ENCODE results near the gene PSMG3.
A peak's percentile ranks its signal among the peaks of the same experiment; 100 is the strongest.

Gene PSMG3, protein sequence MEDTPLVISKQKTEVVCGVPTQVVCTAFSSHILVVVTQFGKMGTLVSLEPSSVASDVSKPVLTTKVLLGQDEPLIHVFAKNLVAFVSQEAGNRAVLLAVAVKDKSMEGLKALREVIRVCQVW

DNA sequence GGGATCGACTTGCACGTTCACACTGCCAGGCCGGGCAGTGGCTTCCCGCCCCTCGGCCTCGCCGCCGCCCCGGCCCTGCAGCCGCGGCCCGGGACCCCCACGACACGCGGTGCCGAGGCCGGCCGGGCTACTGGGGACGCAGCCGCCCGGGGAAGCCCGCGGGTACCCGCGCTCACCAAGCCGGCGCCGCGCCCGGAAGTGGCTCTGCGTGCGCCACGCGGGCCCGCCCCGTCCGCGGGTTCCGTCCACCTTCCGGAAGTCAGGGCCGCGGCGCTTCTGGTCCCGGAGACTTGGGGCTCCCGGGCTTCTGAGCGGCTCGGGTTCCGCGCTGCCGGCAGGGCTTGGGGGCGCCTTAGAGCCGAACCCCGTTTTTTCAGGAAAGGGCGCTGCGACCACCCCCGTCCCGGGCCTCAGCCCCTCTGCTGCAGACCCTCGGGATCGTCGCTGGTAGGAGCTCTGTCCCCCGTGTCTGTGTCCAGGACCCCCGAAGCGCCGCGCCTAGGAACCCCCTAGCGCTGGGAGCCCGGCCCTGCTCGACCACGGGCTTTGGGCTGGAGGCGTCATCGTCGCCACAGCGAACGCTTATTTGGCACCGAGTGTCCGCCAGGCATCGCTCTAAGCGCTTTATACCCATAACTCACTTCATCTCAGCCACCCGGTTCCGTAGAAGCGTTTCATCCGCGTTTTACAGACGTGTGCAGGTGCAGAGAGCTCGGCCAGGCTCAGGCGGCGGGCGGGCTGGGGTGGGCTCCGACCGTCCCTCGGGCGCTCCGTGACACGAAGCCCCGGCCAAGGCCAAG is at the start of gene PSMG3:
Gene PSMG3 (minus strand): TSS at position 200 of the 800 bp plus-strand sequence. CDS start 693 bp downstream, outside the sequence.
- DNase-seq = peak; percentile 86

DNA sequence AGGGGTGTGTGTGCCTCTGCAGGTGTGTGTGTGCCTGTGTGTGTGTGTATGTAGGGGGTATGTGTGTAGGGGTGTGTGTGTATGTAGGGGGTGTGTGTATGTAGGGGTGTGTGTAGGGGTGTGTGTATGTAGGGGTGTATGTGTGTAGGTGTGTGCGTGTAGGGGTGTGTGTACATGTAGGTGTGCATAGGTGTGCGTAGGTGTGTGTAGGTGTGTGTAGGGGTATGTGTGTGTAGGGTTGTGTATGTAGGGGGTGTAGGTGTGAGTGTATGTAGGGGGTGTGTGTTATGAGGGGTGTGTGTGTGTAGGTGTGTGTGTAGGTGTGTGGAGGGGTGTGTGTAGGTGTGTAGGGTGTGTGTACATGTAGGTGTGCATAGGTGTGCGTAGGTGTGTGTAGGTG is 48.6 kb upstream of the PSMG3 start:
- no peak for DNase-seq

DNA sequence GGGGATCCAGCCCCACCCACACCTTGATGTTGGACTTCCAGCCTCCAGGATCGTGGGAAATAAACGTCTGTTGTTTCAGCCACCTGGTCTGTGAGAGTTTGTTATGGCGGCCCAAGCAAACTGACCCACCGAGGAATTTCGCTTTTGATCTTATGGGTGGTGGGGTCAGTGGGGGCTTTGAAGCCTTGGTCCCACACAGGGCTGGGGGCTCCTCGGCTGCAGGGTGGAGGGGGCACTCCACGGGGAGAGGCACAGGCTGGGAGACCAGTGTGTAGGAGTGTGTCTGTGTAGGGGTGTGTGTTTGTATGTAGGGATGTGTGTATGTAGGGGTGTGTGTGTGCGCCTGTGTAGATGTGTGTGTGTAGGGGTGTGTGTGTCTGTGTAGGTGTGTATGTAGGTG is 48.1 kb upstream of the PSMG3 start:
- no peak for DNase-seq

DNA sequence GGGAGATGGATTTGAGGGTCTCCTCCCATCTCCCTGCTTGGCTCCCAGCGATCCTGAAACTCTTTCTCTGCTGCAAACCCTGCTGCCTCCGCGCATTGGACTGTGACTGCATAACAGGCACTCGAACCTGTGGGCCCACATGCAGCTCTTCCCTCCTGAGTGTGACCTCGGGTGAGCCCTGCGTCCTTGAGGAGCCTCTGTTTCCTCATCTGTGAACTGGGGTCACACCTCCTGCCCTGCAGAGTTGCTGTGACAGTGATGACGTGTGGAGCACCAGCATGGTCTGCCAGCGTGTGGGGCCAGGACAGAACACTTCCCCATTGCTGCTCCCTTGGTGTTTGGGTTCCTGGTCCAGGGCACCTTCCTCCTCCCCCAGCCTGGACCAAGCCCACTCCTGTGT is 46.9 kb upstream of the PSMG3 start:
- no peak for DNase-seq

DNA sequence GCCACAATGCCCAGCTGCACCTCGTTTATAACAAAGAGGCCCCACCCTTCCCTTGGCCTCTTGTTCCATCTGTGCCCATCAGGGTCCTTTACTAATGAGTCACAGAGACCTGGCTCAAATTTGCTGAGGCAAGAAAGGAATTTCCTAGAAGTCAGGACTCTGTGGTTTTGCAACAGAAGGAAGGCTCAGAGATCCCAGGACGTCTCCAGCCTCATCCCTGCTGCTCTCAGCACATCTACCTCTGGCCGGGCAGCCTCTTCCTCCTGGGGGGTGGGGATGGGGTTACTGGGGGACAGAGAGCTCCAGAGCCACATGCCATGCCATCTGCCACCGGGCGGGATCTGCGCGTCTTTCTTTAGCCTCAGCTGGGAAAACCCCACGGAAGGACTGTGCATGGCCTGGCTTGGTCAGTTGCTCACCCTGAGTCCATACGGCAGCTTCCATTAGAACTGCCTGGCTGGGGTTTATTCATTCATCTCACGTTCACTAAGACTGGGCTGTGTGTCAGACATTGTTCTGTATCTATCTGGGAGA is 41.9 kb upstream of the PSMG3 start:
- DNase-seq = no peak

DNA sequence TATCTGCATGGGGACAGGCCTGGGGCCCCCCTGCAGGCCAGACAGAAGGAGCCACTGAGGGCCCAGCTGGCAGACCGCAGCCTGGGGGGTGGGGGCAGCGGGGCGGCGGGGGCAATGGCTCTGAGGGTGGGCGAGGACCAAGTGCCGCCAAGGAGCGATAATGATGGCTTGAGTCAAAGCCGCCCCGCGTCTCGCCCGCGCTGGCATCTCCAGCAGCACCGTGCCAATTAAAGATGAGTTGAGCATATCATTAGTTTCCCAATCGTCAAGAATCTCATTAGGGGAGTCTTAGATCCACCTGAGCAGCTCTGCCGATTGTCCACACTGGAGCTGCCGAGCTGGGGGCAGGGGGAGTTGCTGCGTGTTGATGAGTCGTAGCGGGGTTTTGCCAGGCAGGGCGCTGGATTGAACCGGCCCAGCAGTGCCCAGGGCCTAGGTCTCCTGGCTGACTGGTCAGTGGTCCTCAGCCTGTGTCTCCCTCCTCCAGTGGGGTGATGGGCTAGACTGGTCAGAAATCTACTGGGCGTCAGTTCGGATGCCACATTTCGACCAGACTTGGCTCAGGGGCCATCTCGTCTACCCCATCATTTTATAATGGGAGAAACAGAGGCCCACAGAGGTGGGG is 41.0 kb upstream of the PSMG3 start:
- no peak for DNase-seq

DNA sequence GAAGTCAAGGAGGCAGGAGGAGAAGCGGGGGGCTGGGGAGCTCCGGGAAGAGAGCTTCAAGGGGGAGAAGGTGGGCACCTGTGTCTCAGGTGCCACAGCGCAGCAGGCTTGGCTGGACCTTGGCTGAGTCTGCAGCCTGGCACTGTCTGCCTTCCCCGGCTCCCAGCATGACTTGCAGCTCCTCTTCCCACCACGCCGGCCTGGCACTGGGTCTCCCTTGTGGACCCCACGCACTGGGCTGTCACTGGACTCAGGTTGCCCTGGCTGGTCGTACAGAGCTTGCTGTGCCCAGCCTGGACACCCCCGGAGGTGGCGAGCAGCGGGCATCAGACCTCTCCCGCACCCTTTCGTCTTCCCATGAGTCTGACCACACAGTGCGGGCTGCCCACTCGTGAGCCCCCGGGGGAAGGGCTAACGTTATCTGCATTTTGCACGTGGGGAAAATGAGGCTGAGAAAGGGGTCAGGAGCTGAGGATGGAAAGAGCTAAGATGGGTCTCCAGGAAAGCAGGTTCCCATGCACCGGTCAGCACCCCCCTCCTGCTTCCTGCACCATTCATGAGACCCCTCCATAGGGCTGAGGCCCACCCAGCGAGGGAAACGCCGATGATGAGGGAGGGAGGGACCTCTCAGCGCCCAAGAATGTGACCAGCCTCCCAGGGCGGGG is 40.3 kb upstream of the PSMG3 start:
- DNase-seq = no peak

DNA sequence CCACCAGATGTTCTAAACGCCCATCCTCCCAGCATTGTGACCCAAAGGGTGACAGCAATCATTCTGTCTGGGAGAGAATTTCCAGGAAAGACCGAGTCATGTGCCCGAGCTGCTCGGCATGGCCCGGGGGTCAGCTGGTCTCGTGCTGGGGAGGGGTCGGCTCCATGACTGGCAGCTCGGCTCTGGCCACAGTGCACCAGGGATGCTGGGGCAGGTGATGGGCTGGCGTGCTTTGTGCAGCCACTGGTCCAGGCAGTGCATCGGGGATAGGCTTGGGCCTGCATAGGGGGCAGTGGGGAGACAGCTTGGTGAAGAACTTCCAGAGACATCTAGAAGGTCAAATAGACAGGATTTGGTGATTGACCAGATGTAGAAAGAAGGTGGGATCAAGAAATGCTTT is 39.2 kb upstream of the PSMG3 start:
- DNase-seq = no peak

DNA sequence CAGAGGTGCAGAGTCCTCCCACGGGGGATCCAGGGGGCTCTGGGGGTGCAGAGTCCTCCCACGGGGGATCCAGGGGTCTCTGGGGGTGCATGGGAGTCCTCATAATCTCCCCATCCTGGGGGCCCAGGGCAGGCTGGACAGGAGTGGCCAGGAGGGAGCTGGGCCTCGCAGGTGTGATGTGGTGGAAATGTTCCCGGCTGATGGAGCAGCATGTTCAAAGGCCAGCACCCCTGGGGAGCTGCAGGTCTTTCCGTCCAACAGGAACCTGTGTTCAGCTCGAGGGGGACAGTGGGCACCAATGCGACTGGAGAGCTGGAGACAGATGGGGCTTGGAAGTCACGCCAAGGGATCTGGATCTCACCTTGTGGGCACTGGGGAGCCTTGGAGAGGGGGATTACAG is 38.5 kb upstream of the PSMG3 start:
- no peak for DNase-seq

DNA sequence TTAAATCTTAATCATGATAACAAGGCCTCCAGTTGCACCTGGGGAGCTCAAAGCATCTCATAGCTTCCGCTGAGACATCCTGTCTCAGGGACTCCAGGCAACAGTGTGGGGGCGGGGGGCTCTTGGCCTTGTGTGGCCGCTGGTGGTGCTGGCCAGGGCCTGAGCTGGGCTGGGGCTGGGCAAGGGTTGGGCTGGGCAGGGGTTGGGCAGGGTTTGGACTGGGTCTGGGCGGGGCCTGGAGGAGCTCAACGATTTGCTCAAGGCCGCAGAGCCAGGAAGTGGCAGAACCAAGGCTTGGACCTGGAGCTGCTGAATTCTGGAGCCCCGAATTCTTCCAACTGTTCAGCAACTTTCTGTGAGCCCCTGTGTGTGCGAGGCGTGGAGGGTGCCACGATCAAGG is 37.9 kb upstream of the PSMG3 start:
- no peak for DNase-seq

DNA sequence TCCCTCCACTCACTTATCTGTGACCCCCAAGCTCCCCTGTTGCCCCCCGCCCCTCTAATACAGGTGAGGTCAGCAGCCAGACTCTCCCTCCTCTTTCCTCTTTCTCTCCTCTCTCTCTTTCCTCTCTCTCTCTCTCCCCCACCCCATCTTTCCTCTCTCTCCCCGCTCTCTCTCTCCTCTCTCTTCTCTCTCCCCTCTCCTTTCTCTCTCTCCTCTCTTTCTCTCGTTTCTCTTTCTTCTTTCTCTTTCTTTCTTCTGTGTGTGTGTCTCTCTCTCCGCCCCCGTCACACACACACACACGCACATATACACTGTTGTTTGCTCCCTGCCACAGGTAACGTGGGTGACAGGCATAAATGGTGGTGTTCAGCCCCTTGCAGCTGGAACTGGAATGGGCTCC is 37.2 kb upstream of the PSMG3 start:
- no peak for DNase-seq

DNA sequence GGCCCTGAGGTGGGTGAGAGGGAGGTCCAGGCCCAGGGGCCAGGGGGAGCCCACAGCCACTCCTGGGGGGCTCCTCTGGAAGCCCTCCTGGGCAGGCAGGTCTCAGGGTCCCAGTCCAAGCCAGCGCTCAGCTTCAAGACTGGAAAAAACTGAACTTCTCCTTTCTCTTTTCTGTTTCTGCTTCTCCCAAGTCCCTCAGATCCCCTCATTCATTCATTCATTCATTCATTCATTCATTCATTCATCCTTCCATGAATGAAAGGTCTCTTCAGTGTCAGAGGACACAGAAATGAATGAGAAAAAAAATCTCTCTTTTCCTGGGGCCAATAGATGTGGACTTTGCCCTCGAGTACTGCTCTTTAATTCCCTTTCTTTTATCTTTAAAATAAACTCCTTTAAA is 34.6 kb upstream of the PSMG3 start:
- DNase-seq = no peak

DNA sequence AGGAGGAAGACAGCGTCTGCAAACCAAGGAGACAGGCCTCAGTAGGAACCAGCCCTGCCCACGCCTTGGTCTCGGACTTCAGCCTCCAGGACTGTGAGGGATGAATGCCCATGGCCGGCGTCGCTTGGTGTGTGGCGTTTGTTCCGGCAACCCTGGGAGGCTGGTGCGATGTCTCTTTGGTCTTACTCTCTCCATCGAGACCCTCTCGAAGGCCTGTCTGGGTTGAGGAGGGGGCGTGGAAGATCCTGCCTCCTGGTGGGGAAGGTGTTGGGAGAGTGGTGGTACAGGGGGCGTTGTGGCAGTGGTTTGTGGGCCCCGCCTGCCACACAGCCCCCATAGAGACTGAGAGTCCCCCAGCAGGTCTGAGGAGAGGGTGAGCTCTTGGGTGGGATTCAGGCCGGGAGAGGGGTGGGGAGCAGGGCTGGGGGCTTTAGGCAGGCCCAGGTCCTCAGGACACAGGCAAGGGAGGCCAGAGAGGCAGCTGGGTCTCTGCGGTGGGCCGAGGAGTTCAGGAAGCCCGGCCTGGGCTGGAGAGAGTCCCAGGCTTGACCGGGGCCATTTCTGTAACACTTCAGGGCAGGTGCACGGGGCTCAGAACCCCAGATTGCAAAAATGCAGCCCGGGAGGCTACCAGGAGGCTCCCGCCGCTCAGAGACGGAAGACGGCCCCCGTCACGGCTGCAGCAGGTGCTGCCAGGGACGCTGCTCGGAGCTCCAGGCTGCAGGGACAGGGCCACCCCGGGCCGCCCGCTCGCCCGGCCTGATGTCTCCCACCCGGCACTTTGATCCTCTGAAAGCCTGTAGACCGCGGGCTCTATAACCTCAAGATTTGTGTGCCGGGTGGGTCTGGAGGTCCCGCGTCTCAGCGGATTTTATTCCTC is 33.8 kb upstream of the PSMG3 start:
- no peak for DNase-seq

DNA sequence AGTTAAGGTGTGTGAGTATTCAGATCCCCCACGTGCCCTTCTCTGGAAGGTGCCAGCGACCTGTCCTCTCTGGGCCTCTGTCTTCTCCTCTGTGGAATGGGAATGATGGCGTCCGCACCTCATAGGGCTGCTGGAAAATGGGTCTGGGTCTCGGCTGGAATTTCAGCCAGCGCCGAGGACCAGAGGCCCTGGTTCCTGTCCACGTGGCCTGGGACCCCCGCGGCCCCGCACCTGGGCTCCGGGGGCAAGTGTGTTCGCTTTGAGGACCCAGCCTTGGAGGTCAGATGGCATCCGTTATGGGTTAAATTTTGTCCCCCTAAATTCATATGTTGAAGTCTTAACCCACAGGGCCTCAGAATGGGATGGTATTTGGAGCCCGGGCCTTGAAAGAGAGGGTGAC is 32.6 kb upstream of the PSMG3 start:
- no peak for DNase-seq

DNA sequence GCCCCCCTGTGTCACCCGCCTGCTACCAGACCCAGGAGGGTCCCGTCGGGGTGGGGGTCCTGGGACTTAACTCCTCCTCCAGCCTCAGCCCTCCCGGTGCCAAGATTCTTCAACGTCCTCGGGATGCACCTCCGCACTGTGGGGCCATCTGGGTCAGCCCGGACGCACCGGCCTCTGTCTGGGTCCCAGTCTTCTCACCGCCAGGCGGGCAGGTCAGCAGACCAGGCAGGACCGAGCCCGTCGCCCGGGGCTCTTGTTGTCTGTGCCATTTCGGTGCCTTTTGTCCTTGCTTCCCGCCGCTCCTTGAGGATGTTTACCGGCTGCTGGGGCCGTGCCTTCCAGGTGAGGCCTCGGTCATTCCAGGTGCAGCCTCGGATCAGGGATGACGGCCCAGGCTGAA is 32.1 kb upstream of the PSMG3 start:
- no peak for DNase-seq

DNA sequence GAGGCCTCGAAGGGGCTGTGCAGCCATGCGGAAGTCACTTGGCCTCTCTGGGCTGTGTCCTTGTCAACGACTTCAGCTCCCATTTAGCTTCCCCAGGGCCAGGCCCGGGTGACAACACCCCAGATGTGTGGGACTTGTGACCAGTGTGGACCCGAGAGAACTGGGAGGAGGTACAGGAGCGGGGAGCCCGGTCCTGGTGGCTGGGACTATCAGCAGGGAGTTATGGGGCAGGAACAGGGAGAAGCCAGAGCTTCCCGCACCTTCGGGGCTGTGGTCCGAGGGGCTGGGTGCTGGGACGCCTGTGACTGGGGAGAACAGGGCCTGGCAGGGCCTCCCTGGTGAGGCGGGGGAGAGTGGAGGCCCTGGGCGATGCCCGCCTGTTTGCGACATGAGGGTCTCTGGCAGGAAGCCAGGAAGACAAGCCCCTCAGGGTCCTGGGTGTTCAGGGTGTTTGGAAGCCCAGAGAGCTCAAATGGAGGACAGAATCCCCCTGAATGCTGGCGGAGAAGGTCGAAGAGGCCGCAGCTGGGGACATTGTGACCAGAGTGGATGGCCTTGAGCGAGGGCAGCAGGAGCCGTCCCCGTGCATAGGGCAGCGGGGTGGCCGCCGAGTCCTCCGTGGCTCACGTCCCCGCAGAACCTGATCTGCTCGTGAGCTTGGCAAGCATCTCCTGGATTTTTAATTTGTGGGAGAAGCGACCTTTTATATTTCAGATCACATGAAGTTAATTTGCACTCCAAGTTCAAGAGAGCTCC is 30.0 kb upstream of the PSMG3 start:
- no peak for DNase-seq

DNA sequence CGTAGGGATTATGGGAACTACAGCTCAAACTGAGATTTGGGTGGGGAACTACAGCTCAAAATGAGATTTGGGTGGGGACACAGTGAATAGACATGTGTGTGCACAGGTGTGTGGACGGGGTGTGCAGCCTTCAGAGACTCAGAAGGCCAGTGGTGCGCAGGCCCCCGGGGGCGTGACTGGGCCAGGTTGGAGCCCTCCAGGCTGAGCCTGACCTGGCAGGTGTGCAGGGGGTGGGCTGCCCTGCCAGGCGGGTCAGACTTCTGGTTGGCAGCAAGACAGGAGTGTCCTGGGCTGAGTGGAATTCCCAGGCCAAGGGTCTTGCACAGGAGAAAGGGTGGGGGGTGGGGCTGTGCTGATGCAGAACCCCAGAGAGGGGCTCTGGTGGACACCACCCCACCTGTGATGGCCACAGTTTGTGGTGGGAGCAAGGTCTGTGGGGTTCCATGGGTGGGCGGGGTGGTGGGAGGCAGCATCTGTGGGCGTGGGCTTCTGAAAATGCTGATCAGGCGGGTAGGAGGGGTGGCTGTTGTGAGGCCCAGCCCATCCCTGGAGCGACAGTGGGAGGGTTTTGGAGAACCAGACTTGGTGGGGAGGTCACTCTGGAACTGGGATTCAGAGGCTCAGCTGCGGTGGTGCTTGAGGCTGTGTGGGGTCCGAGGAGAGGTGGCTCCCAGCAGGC is 29.3 kb upstream of the PSMG3 start:
- no peak for DNase-seq

DNA sequence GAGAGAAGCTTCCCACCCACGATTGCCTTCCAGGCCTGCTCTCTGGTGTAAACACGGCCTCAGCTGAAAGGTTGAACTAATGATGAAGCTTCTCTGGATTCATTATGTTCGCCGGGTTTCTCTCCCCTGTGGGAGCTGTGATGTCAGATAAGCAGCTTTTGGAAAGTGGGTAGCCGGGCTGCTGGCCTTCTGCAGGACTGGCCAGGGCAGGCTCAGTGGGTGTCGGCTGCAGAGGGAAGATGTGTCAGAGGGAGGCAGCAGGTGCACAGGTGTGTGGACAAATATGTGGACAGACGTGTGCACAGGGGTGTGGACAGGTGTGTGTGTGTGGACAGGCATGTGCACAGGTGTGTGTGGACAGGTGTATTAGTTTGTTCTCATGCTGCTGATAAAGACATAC is 28.5 kb upstream of the PSMG3 start:
- DNase-seq = no peak

DNA sequence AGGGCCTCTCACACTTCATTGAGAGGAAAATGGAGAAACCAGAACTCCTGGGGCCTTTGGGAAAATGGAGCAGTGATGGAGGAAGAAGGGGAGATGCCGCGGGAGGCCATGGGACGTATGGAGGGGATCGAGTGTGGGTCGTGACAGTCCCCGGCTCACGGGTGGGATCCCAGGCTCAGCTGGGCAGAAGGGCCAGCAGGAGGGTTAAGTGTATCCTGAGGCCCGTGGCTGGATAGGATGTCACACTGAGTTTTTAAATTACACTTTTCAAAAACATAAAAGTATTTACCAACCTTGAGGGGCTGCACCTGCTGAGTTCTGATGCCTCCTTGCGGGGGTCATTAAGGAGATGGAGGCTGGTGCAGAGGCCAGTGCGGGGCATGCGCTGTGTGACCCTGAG is 28.0 kb upstream of the PSMG3 start:
- DNase-seq = no peak

DNA sequence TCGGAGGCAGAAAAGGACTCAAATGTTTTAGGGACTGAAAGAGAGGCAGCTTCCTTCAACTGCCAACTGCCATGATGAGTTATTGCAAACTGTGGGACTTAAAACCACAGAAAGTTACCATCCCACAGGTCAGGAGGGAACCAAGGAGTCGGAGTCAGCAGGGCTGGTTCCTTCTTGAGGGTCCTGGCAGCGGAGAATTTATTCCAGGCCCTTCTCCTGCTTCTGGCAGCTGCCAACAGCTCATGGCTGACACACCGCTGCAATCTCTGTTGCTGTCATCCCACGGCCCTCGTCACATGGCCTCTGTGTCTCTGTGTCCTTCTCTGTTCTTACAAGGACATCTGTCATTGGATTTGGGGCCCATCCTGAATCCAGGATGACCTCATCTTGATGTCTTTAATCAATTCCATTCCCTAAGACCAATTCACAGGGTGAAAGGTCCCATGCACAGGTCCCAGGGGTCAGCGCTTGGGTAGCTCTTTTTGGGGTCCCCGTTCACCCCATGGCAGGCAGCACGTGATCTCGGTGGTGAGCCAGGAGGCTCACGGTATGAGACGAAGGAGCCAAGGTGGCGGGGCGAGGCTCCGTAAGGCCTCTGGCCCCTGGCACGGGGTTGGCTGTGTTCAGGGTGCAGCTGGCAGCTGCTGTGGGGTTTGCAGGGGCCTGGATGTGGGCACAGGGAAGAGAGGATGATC is 27.4 kb upstream of the PSMG3 start:
- DNase-seq = no peak
